Measurements from ENCODE around the gene MAFF. TPM values are rescaled to one million over a fixed set of nuclear protein-coding genes. Genes with fewer than 3 reads are reported as not detected.
"Not testable (repeated sequence)": the region's sequence is repeated elsewhere in the genome, so short reads cannot be mapped to it uniquely, and the experiment has no call there.

MAFF gene
- total RNA-seq, 1 donor from 2014 or later, result 9.8 TPM

- intact Hi-C loops (cut with DNase I), result loop anchor here (5.0 kb wide), 1 partner anchor 41 kb away; no protein-coding TSS in a partner anchor
- DNase-seq (ENCODE audit: low spot score), result peak; percentile 83
Measured at GRCh38 chr22:38176170-38176741, 25.5 kb upstream of the MAFF start.

DNA sequence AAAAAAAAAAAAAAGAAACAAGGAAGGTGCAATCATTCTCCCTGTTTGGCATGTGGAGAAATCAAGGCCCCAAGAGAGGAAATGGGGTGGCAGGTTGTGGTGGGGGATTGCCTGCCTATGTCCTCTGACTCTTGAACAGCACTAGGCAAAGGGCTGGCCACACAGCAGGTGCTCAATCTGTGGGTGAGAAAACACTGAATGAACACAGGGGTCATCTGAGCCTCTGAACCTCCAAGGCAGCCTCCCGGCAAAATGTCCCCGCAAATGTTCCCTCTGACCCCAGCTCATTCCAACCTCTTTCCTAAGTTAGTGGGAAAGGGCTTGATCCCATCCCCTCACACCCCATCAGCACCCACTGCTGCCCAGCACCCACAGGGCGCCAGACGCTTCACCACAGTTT, 24.8 kb upstream of the MAFF start:
- no peak for DNase-seq (ENCODE audit: low spot score)
- intact Hi-C loops (cut with DNase I), result loop anchor here (5.0 kb wide), 1 partner anchor 40 kb away; no protein-coding TSS in a partner anchor

- DNase-seq (ENCODE audit: low spot score), result not testable (repeated sequence)
- intact Hi-C loops (cut with DNase I), result loop anchor here (5.0 kb wide), 1 partner anchor 40 kb away; no protein-coding TSS in a partner anchor
Measured at GRCh38 chr22:38177571-38177925, 24.2 kb upstream of the MAFF start.

GRCh38 chr22:38177926-38178604, 23.7 kb upstream of the MAFF start:
- intact Hi-C loops (cut with DNase I), result loop anchor here (5.0 kb wide), 1 partner anchor 39 kb away; no protein-coding TSS in a partner anchor
- DNase-seq (ENCODE audit: low spot score), result no peak

DNA sequence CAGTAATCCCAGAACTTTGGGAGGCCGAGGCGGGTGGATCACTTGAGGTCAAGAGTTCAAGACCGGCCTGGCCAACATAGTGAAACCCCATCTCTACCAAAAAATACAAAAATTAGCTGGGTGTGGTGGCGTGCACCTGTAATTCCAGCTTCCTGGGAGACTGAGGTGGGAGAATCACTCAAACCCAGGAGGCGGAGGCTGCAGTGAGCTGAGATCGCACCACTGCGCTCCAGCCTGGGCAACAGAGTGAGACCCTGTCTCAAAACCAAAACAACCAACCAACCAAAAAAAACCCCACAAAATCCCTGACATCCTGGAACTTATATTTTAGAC, 23.2 kb upstream of the MAFF start:
- DNase-seq (ENCODE audit: low spot score), result not testable (repeated sequence)
- intact Hi-C loops (cut with DNase I), result loop anchor here (5.0 kb wide), 1 partner anchor 39 kb away; no protein-coding TSS in a partner anchor

DNA sequence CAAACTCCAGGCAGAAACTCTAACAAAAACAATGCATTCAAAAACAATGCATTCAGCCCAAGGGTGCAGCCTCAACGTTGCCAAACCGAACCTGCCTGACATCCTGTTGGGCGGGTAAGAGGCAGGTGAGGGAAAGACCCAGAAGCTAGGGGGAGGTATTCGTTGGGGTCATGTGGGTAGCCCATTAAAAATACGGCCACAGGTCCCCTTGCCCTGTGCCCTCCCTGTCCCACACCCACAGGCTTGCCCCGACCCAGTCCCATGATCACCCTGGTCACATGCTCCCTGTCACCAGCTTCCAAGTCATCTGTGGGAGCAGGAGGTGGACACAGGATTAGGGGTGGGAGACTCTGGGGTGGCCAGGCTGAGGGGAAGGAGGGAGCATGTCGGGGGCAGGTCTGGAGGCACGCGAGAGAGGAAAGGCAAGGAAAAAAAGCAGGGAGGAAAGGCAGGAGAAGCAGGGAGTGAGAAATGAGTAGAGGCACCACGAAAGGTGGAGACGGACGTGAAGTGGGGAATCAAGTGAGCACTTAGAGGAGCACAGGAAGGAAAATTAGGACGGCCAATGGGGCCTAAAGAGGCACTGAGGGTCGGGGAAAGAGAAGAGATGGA, 20.8 kb upstream of the MAFF start:
- intact Hi-C loops (cut with DNase I), result no loop called here
- DNase-seq (ENCODE audit: low spot score), result no peak

- intact Hi-C loops (cut with DNase I), result loop anchor here (2.0 kb wide), 1 partner anchor 19 kb away; the partner anchor contains the start of gene MAFF
- DNase-seq (ENCODE audit: low spot score), result peak; percentile 99
Measured at GRCh38 chr22:38181453-38182200, 20.2 kb upstream of the MAFF start, which contains the start of gene PLA2G6. Gene PLA2G6, minus strand, starts transcription at chr22:38181830. Its CDS starts 12,404 bp downstream, at chr22:38169426.

DNA sequence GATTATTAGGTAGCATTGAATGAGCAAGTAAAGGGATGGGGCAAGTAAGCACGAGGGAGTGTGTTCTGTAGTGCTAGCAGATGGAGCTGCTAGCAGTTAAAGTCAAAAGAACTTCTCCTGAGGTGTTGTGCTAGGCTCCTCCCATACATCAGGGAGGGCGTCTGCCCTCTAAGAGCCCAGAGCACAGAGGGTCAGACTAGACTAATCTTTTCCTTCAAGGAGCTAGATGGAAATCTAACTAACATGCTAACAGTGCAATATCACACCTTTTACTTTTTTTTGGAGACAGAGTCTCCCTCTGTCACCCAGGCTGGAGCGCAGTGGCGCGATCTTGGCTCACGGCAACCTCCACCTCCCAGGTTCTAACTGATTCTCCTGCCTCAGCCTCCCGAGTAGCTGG, 17.0 kb upstream of the MAFF start:
- intact Hi-C loops (cut with DNase I), result no loop called here
- DNase-seq (ENCODE audit: low spot score), result no peak

GRCh38 chr22:38186429-38186828, 15.4 kb upstream of the MAFF start:
- DNase-seq (ENCODE audit: low spot score), result no peak
- intact Hi-C loops (cut with DNase I), result no loop called here

- DNase-seq (ENCODE audit: low spot score), result no peak
- intact Hi-C loops (cut with DNase I), result no loop called here
Measured at GRCh38 chr22:38187413-38188212, 14.2 kb upstream of the MAFF start.

- no peak for DNase-seq (ENCODE audit: low spot score)
- intact Hi-C loops (cut with DNase I), result no loop called here
Measured at GRCh38 chr22:38189104-38189503, 12.7 kb upstream of the MAFF start.

GRCh38 chr22:38190581-38190980, 11.2 kb upstream of the MAFF start:
- intact Hi-C loops (cut with DNase I), result no loop called here
- DNase-seq (ENCODE audit: low spot score), result no peak

DNA sequence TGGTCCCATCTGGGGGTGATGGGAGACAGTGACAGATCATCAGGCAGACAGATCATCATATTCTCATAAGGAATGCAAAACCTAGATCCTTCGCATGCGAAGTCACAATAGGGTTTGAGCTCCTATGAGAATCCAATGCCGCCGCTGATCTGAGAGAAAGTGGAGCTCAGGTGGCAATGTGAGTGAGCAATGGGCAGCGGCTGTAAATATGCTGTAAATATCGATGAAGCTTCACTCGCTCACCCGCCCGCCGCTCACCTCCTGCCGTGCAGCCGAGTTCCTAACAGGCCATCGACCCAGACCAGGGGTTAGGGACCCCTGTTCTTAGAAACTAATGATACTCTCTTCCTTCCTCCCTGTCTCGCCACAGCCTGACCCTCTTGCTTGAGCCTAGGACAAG, 10.7 kb upstream of the MAFF start:
- intact Hi-C loops (cut with DNase I), result no loop called here
- DNase-seq (ENCODE audit: low spot score), result no peak

DNA sequence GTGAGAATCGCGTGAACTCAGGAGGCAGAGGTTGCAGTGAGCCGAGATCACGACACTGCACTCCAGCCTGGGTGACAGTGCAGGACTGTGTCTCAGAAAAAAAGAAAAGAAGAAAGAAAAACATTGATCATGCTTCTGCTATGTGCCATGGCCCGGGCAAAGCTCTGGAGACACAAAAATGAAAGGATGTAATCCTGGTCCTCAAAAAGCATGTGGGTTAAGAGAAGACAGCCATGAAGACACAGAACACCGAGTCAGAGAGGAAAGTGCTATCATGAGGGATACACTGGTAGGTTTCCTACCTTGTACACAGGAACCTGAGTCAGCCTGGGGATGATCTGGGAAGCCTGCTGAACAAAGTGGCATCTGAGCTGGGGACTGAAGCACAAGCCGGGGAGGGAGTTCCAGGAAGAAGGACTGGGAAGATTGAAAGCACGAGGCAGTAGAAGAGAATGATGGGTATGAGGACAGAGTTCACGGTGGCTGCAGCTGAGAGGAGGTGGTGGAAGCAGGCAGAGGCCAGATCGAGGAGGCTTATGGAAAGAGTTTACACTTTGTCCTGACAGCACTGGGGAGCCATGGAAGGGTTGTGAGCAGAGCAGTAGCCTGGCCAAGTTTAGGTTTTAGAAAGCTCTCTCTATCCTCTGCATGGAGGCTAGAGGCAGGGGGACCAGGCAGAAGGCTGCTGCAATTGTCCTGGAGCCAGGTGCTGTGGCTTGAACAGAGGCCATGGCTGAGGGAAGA, 9.9 kb upstream of the MAFF start:
- intact Hi-C loops (cut with DNase I), result no loop called here

GRCh38 chr22:38192475-38192863, 9.3 kb upstream of the MAFF start:
- intact Hi-C loops (cut with DNase I), result no loop called here
- no peak for DNase-seq (ENCODE audit: low spot score)

More for the DNA sequence above, 9.9 kb upstream of the MAFF start:
- DNase-seq (ENCODE audit: low spot score), result no peak

DNA sequence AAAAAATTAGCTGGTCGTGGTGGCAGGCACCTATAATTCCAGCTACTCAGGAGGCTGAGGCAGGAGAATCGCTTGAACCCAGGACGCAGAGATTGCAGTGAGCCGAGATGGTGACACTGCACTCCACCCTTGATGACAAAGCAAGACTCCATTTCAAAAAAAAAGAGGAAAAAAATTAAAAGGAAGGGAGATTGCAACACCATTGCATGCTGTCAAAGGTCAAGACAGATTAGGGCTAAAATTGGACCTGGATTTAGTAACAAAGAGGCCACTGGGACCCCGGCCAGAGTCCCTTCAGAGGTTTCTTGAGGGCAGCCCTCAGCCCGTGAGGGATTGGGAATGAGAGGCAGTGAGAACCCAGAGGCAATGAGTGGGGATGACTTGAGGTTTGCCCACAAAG, 8.2 kb upstream of the MAFF start:
- intact Hi-C loops (cut with DNase I), result no loop called here
- no peak for DNase-seq (ENCODE audit: low spot score)

- no peak for DNase-seq (ENCODE audit: low spot score)
- intact Hi-C loops (cut with DNase I), result no loop called here
Measured at GRCh38 chr22:38196791-38197419, 4.9 kb upstream of the MAFF start.
